Keratinocyte (primary cell): ENCODE measurements around the gene BDKRB1. TPM values are rescaled to one million over a fixed set of nuclear protein-coding genes. Genes with fewer than 3 reads are reported as not detected.

ENCODE experiments used
- DNase-seq: peaks from one replicate; pipeline ENCODE4 v3.0.0-alpha.2; 2011; ENCODE audit warnings: low read depth, missing footprints, low spot score
- FAIRE-seq: peaks from 2 replicates; lab custom pipeline; 2011; peaks lifted over from hg19 to GRCh38; lab: Jason Lieb, UNC
- H2AFZ ChIP-seq: 2 replicates; pipeline ENCODE4 v1.6.0; 2012; ENCODE audit warnings: low read length, control low read depth, inconsistent platforms; ENCODE audit not compliant: control insufficient read depth
- H3K27ac ChIP-seq: 2 replicates; pipeline ENCODE4 v1.5.1; 2011; ENCODE audit warnings: low read length; ENCODE audit not compliant: control insufficient read depth, insufficient read depth
- H3K27me3 ChIP-seq: 3 replicates; pipeline ENCODE4 v1.6.0; 2011; ENCODE audit warnings: low read length; ENCODE audit not compliant: control insufficient read depth, insufficient read depth; ENCODE audit errors: extremely low read depth
- H3K36me3 ChIP-seq, 2 experiments: 2 replicates in 1 of 2; 3 replicates in 1 of 2; pipeline ENCODE4 v1.5.1; 2011; ENCODE audit warnings: low read length in 2 of 2, mild to moderate bottlenecking in 1 of 2; ENCODE audit not compliant: control insufficient read depth in 2 of 2, insufficient read depth in 2 of 2; ENCODE audit errors: extremely low read depth in 1 of 2
- H3K4me1 ChIP-seq: 3 replicates; pipeline ENCODE4 v1.5.1; 2011; ENCODE audit warnings: low read length; ENCODE audit not compliant: control insufficient read depth, insufficient read depth; ENCODE audit errors: extremely low read depth
- H3K4me2 ChIP-seq: 3 replicates; pipeline ENCODE4 v1.6.0; 2011; ENCODE audit warnings: low read depth, low read length; ENCODE audit not compliant: control insufficient read depth, insufficient read depth; ENCODE audit errors: extremely low read depth
- H3K4me3 ChIP-seq, 3 experiments: fragments of 200-600 bp in 1 of 3; sonication (generic) in 1 of 3; 2 replicates in 2 of 3; 3 replicates in 1 of 3; pipeline ENCODE4 v1.5.1; 2011 to 2016; ENCODE audit warnings: low read length in 3 of 3, mild to moderate bottlenecking in 3 of 3, control low read depth in 2 of 3, inconsistent platforms in 1 of 3, low read depth in 1 of 3, mixed read lengths in 1 of 3, mixed run types in 1 of 3, moderate library complexity in 1 of 3; ENCODE audit not compliant: control insufficient read depth in 2 of 3, insufficient read depth in 2 of 3; ENCODE audit errors: extremely low read depth in 1 of 3
- H3K79me2 ChIP-seq: 2 replicates; pipeline ENCODE4 v1.6.0; 2012; ENCODE audit warnings: low read length; ENCODE audit not compliant: control insufficient read depth, insufficient read depth
- H3K9ac ChIP-seq: 3 replicates; pipeline ENCODE4 v1.6.0; 2011; ENCODE audit warnings: low read length; ENCODE audit not compliant: control insufficient read depth, insufficient read depth; ENCODE audit errors: extremely low read depth
- H3K9me1 ChIP-seq: 3 replicates; pipeline ENCODE4 v1.6.0; 2011; ENCODE audit warnings: low read length; ENCODE audit not compliant: control insufficient read depth, insufficient read depth; ENCODE audit errors: extremely low read depth
- H3K9me3 ChIP-seq: 2 replicates; pipeline ENCODE4 v1.5.1; 2012; ENCODE audit warnings: low read depth, low read length; ENCODE audit not compliant: control insufficient read depth
- H4K20me1 ChIP-seq: 3 replicates; pipeline ENCODE4 v1.6.0; 2011; ENCODE audit warnings: low read length; ENCODE audit not compliant: control insufficient read depth, insufficient read depth; ENCODE audit errors: extremely low read depth
- EZH2 ChIP-seq: IDR thresholded peaks from one replicate; pipeline ENCODE4 v1.6.1; 2012; ENCODE audit warnings: inconsistent platforms, mild to moderate bottlenecking, low read length, moderate library complexity
- dilution Hi-C: fragments of 300-500 bp; cut with MboI; formaldehyde crosslinking; loops from one replicate; pipeline ENCODE4 v1.7.0; 2020; ENCODE audit warnings: low sequenced_read_pairs; ENCODE audit not compliant: extremely low pct_ligation_motif_present
- polyA plus RNA-seq, 5 experiments: library from polyadenylated mRNA; depleted of rRNA in 3 of 5; stranded (reverse) in 3 of 5; stranded (forward) in 1 of 5; unstranded in 1 of 5; fragments of >200 nt; gene quantifications; 1 replicate in 1 of 5; 2 replicates in 3 of 5; 3 replicates in 1 of 5; pipeline versions ENCODE4 v1.2.1 to v1.2.3, GENCODE V29; 2011 to 2012; ENCODE audit warnings: missing spikeins in 2 of 5, low read depth in 1 of 5, low replicate concordance in 1 of 5
- TF ChIP-seq, protein P1 (sequence below), 3 experiments: IDR thresholded peaks in 1 of 3; conservative IDR thresholded peaks in 1 of 3; optimal IDR thresholded peaks in 1 of 3; 2 replicates in 2 of 3; 3 replicates in 1 of 3; pipeline versions ENCODE3 to v1.5.1; 2011; ENCODE audit warnings: low read length in 3 of 3, mild to moderate bottlenecking in 3 of 3, moderate library complexity in 2 of 3, control low read depth in 1 of 3, inconsistent platforms in 1 of 3; ENCODE audit not compliant: insufficient read depth in 2 of 3; ENCODE audit errors: extremely low read depth in 1 of 3

BDKRB1 gene
- polyA plus RNA-seq, 1 donor (not counting 4 experiments of a cell fraction or from before 2014, with no cell fraction given), result 3.4 TPM

DNA sequence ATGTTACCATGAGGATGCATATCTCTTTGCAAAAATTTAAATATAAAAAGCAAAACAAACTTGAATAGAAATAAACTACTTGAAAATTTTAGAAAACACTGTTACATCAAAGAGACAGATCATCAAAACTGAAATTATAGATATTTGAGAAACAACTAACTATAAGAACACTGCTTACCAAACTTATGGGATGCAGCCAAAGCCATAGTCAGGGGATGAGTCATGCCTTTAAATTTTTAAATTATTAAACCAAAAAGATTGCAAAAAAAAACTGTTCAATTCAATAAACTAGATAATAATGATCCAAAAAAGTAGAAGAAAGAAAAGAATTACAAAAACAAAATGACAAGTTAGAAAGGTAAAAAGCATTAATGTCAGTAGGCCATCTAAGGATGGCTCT, 43.9 kb upstream of the BDKRB1 start:
- peaks cover 5% of the 10 kb centered on the region for H3K9me1 ChIP-seq
- no peaks in the 10 kb centered on the region for H4K20me1 ChIP-seq
- peaks cover 15 to 28% of the 10 kb centered on the region in 2 experiments for H3K36me3 ChIP-seq
- TF ChIP-seq EZH2, result no peak
- TF ChIP-seq, protein P1, sequence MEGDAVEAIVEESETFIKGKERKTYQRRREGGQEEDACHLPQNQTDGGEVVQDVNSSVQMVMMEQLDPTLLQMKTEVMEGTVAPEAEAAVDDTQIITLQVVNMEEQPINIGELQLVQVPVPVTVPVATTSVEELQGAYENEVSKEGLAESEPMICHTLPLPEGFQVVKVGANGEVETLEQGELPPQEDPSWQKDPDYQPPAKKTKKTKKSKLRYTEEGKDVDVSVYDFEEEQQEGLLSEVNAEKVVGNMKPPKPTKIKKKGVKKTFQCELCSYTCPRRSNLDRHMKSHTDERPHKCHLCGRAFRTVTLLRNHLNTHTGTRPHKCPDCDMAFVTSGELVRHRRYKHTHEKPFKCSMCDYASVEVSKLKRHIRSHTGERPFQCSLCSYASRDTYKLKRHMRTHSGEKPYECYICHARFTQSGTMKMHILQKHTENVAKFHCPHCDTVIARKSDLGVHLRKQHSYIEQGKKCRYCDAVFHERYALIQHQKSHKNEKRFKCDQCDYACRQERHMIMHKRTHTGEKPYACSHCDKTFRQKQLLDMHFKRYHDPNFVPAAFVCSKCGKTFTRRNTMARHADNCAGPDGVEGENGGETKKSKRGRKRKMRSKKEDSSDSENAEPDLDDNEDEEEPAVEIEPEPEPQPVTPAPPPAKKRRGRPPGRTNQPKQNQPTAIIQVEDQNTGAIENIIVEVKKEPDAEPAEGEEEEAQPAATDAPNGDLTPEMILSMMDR (optimal IDR thresholded peaks at IDR 0.05 in 1 of 3, IDR thresholded peaks at IDR 0.05 in 1 of 3, conservative IDR thresholded peaks at IDR 0.05 in 1 of 3; ENCODE audit: extremely low read depth in 1 of 3, insufficient read depth in 2 of 3, low read length in 3 of 3), result no peak
- H3K9me3 ChIP-seq, result peaks cover 10% of the 10 kb centered on the region
- H3K4me3 ChIP-seq, result no peak overlapping the region
- H2AFZ ChIP-seq, result no peak overlapping the region
- H3K4me2 ChIP-seq, result no peak overlapping the region
- no peak overlapping the region for H3K9ac ChIP-seq
- DNase-seq (no peak), FAIRE-seq (no peak)
- no peaks in the 10 kb centered on the region for H3K27me3 ChIP-seq
- H3K27ac ChIP-seq, result no peak overlapping the region
- H3K79me2 ChIP-seq, result peaks cover 55% of the 10 kb centered on the region
- dilution Hi-C loops, result no loop called here
- peaks cover 30% of the 10 kb centered on the region for H3K4me1 ChIP-seq

DNA sequence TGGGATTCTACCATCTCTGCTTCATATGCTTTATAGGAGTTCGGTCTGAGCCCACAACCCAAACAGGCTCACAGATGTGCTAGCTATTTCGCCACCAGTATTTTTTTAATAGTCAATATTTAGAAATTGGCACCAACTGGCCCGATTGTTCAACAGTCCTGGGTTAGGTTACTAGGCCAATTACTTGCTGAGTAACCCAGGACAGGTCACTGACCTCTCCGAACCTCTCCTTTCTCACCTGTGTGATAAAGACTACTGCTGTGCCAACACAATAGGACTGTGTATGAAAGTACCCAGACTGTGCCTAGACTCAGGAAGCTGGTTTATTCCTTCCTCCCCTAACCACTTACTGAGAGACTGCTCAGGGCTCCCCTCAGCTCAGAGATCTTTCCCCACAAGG, 43.1 kb upstream of the BDKRB1 start:
- no peak overlapping the region for H3K4me2 ChIP-seq
- no peaks in the 10 kb centered on the region for H3K27me3 ChIP-seq
- dilution Hi-C loops, result no loop called here
- peaks cover 47% of the 10 kb centered on the region for H3K79me2 ChIP-seq
- TF ChIP-seq, protein P1 (optimal IDR thresholded peaks at IDR 0.05 in 1 of 3, IDR thresholded peaks at IDR 0.05 in 1 of 3, conservative IDR thresholded peaks at IDR 0.05 in 1 of 3; ENCODE audit: extremely low read depth in 1 of 3, insufficient read depth in 2 of 3, low read length in 3 of 3), result no peak
- TF ChIP-seq EZH2, result no peak
- peaks cover 15 to 28% of the 10 kb centered on the region in 2 experiments for H3K36me3 ChIP-seq
- H4K20me1 ChIP-seq, result no peaks in the 10 kb centered on the region
- H3K9me1 ChIP-seq, result peaks cover 2% of the 10 kb centered on the region
- H3K9ac ChIP-seq, result no peak overlapping the region
- peak overlapping the region; percentile 20 for H3K27ac ChIP-seq
- H3K9me3 ChIP-seq, result peaks cover 10% of the 10 kb centered on the region
- FAIRE-seq (no peak), DNase-seq (no peak)
- no peak overlapping the region for H3K4me3 ChIP-seq
- peaks cover 23% of the 10 kb centered on the region for H3K4me1 ChIP-seq
- no peak overlapping the region for H2AFZ ChIP-seq
